HG03039 (cell line): ENCODE results near the gene BLOC1S2.
"Not testable (repeated sequence)": the region's sequence is repeated elsewhere in the genome, so short reads cannot be mapped to it uniquely, and the experiment has no call there.

ENCODE experiments used
- ATAC-seq: cut with Tn5 transposase; IDR thresholded peaks from one replicate; pipeline ENCODE4 v1.9.1; 2021; ENCODE audit warnings: mild to moderate bottlenecking, moderate library complexity; ENCODE audit not compliant: unreplicated experiment

BLOC1S2 gene

GRCh38 chr10:100286051-100287033, at the start of gene BLOC1S2:
Gene BLOC1S2 (minus strand): TSS chr10:100286680. CDS start chr10:100286659, 21 bp downstream.
- peak; percentile 89 for ATAC-seq

GRCh38 chr10:100334762-100335161, 48.3 kb upstream of the BLOC1S2 start:
- ATAC-seq, result no peak

GRCh38 chr10:100333661-100334440, 47.4 kb upstream of the BLOC1S2 start:
- no peak for ATAC-seq

GRCh38 chr10:100333106-100333505, 46.6 kb upstream of the BLOC1S2 start:
- no peak for ATAC-seq

- no peak for ATAC-seq
Measured at GRCh38 chr10:100330079-100330478, 43.6 kb upstream of the BLOC1S2 start, which contains the start of gene PKD2L1. Gene PKD2L1 (minus strand): TSS chr10:100330228. CDS start chr10:100330103, 125 bp downstream.

- ATAC-seq, result no peak
Measured at GRCh38 chr10:100328198-100328597, 41.7 kb upstream of the BLOC1S2 start.

GRCh38 chr10:100327718-100328009, 41.2 kb upstream of the BLOC1S2 start:
- no peak for ATAC-seq

GRCh38 chr10:100327007-100327717, 40.7 kb upstream of the BLOC1S2 start:
- ATAC-seq, result peak; percentile 94

GRCh38 chr10:100325158-100325557, 38.7 kb upstream of the BLOC1S2 start:
- ATAC-seq, result no peak

GRCh38 chr10:100319707-100320402, 33.4 kb upstream of the BLOC1S2 start:
- no peak for ATAC-seq

GRCh38 chr10:100318207-100318606, 31.7 kb upstream of the BLOC1S2 start:
- ATAC-seq, result no peak

GRCh38 chr10:100315615-100316014, 29.1 kb upstream of the BLOC1S2 start:
- no peak for ATAC-seq

- no peak for ATAC-seq
Measured at GRCh38 chr10:100311298-100311697, 24.8 kb upstream of the BLOC1S2 start.

- ATAC-seq, result no peak
Measured at GRCh38 chr10:100307684-100308083, 21.2 kb upstream of the BLOC1S2 start.

- no peak for ATAC-seq
Measured at GRCh38 chr10:100306861-100307260, 20.4 kb upstream of the BLOC1S2 start.

- no peak for ATAC-seq
Measured at GRCh38 chr10:100304414-100304813, 17.9 kb upstream of the BLOC1S2 start.

- no peak for ATAC-seq
Measured at GRCh38 chr10:100303724-100304319, 17.3 kb upstream of the BLOC1S2 start.

- not testable (repeated sequence) for ATAC-seq
Measured at GRCh38 chr10:100301123-100301522, 14.6 kb upstream of the BLOC1S2 start.

- ATAC-seq, result no peak
Measured at GRCh38 chr10:100297242-100297641, 10.8 kb upstream of the BLOC1S2 start.

- ATAC-seq, result no peak
Measured at GRCh38 chr10:100293066-100293465, 6.6 kb upstream of the BLOC1S2 start.
